ENCODE results near the gene CDC34. TPM values are rescaled to one million over a fixed set of nuclear protein-coding genes. Genes with fewer than 3 reads are reported as not detected.
"Not testable (repeated sequence)": the region's sequence is repeated elsewhere in the genome, so short reads cannot be mapped to it uniquely, and the experiment has no call there.

The CDC34 gene
- total RNA-seq, 1 donor from 2014 or later = 110 TPM

- intact Hi-C loops (cut with micrococcal nuclease) = no loop called here
- no peak for ATAC-seq
- peak; percentile 67 for DNase-seq
These were observed 50.0 kb downstream of the CDC34 start for GRCh38 chr19:581399-582111.

- intact Hi-C loops (cut with micrococcal nuclease) = no loop called here
- no peak for ATAC-seq
- no peak for DNase-seq
These were observed 51.1 kb downstream of the CDC34 start for GRCh38 chr19:582497-583197.

GRCh38 chr19:583198-583967, 51.8 kb downstream of the CDC34 start:
- DNase-seq (no peak), ATAC-seq (peak; percentile 2)
- intact Hi-C loops (cut with micrococcal nuclease) = no loop called here

GRCh38 chr19:583968-584239, 52.3 kb downstream of the CDC34 start:
- intact Hi-C loops (cut with micrococcal nuclease) = no loop called here
- peak; percentile 1 for ATAC-seq
- DNase-seq = no peak

GRCh38 chr19:584240-585001, 52.9 kb downstream of the CDC34 start:
- ATAC-seq = peak; percentile 69
- intact Hi-C loops (cut with micrococcal nuclease) = no loop called here
- DNase-seq = peak; percentile 79

GRCh38 chr19:585146-585545, 53.6 kb downstream of the CDC34 start:
- intact Hi-C loops (cut with micrococcal nuclease); ATAC-seq; DNase-seq: not testable (repeated sequence)

- DNase-seq = no peak
- ATAC-seq = no peak
- intact Hi-C loops (cut with micrococcal nuclease) = no loop called here
These were observed 54.1 kb downstream of the CDC34 start for GRCh38 chr19:585551-586110.

- peak; percentile 87 for DNase-seq
- intact Hi-C loops (cut with micrococcal nuclease) = no loop called here
- peak; percentile 57 for ATAC-seq
These were observed 56.7 kb downstream of the CDC34 start for GRCh38 chr19:588093-588740.

GRCh38 chr19:588741-589692, 57.5 kb downstream of the CDC34 start:
- intact Hi-C loops (cut with micrococcal nuclease) = no loop called here
- DNase-seq (no peak), ATAC-seq (peak; percentile 5)

GRCh38 chr19:589693-590395, 58.3 kb downstream of the CDC34 start, which contains the start of gene HCN2:
Gene HCN2 (plus strand): TSS chr19:589881. CDS start chr19:589946, 65 bp downstream.
- DNase-seq = no peak
- intact Hi-C loops (cut with micrococcal nuclease) = no loop called here

GRCh38 chr19:590396-590745, 58.8 kb downstream of the CDC34 start:
- DNase-seq (no peak), ATAC-seq (no peak)
- intact Hi-C loops (cut with micrococcal nuclease) = no loop called here

More at GRCh38 chr19:589693-590395, 58.3 kb downstream of the CDC34 start, which contains the start of gene HCN2:
- ATAC-seq = no peak

GRCh38 chr19:590750-591098, 59.2 kb downstream of the CDC34 start:
- intact Hi-C loops (cut with micrococcal nuclease) = no loop called here
- DNase-seq (no peak), ATAC-seq (no peak)

GRCh38 chr19:591099-591958, 59.8 kb downstream of the CDC34 start:
- ATAC-seq (peak; percentile 49), DNase-seq (no peak)
- intact Hi-C loops (cut with micrococcal nuclease) = no loop called here
